H9 (cell line): ENCODE results near the gene DYRK2. TPM values are rescaled to one million over a fixed set of nuclear protein-coding genes. Genes with fewer than 3 reads are reported as not detected.

ENCODE experiments used
- DNase-seq: peaks from one replicate; pipeline ENCODE4 v3.0.0-alpha.2; 2017
- H2AFZ ChIP-seq: one replicate; pipeline ENCODE4 v1.6.1; 2013; ENCODE audit warnings: mild to moderate bottlenecking, low read length, control low read depth, moderate library complexity
- H2AK5ac ChIP-seq: 2 replicates; pipeline ENCODE4 v1.6.1; 2013; ENCODE audit warnings: low read length, control low read depth, mixed read lengths; ENCODE audit not compliant: insufficient read length
- H2BK120ac ChIP-seq: one replicate; pipeline ENCODE4 v1.6.1; 2013; ENCODE audit warnings: low read depth, mild to moderate bottlenecking, low read length, control low read depth, inconsistent platforms; ENCODE audit not compliant: poor library complexity, severe bottlenecking
- H2BK12ac ChIP-seq: 2 replicates; pipeline ENCODE4 v1.6.1; 2013; ENCODE audit warnings: low read length, control low read depth, mixed read lengths, low read depth; ENCODE audit not compliant: insufficient read length
- H2BK15ac ChIP-seq: 2 replicates; pipeline ENCODE4 v1.6.1; 2013; ENCODE audit warnings: low read depth, low read length, control low read depth
- H2BK20ac ChIP-seq: one replicate; pipeline ENCODE4 v1.6.1; 2013; ENCODE audit warnings: low read depth, mild to moderate bottlenecking, low read length, control low read depth, inconsistent platforms; ENCODE audit not compliant: poor library complexity, severe bottlenecking
- H2BK5ac ChIP-seq: 2 replicates; pipeline ENCODE4 v1.6.1; 2013; ENCODE audit warnings: low read length, control low read depth, mixed read lengths; ENCODE audit not compliant: insufficient read length
- H3K14ac ChIP-seq: 2 replicates; pipeline ENCODE4 v1.6.1; 2013; ENCODE audit warnings: low read length, control low read depth; ENCODE audit not compliant: insufficient read depth
- H3K18ac ChIP-seq: 2 replicates; pipeline ENCODE4 v1.6.1; 2013; ENCODE audit warnings: low read depth, mild to moderate bottlenecking, mixed read lengths, low read length, control low read depth; ENCODE audit not compliant: insufficient read length
- H3K23ac ChIP-seq: 2 replicates; pipeline ENCODE4 v1.6.1; 2013; ENCODE audit warnings: low read length, control low read depth, mixed read lengths, low read depth; ENCODE audit not compliant: insufficient read length
- H3K23me2 ChIP-seq: 2 replicates; pipeline ENCODE4 v1.6.1; 2013; ENCODE audit warnings: low read depth, mild to moderate bottlenecking, mixed read lengths, low read length, control low read depth; ENCODE audit not compliant: insufficient read length, poor library complexity, severe bottlenecking
- H3K27ac ChIP-seq: 2 replicates; pipeline ENCODE4 v1.5.1; 2013; ENCODE audit warnings: low read length, control low read depth, mixed read lengths, low read depth; ENCODE audit not compliant: insufficient read length
- H3K27me3 ChIP-seq: 2 replicates; pipeline ENCODE4 v1.6.1; 2013; ENCODE audit warnings: low read length, control low read depth, inconsistent platforms; ENCODE audit not compliant: insufficient read depth
- H3K4ac ChIP-seq: 2 replicates; pipeline ENCODE4 v1.6.1; 2013; ENCODE audit warnings: low read depth, mild to moderate bottlenecking, control low read depth, inconsistent platforms, low read length, moderate library complexity
- H3K4me1 ChIP-seq: 2 replicates; pipeline ENCODE4 v1.6.1; 2013; ENCODE audit warnings: low read length, control low read depth, inconsistent platforms; ENCODE audit not compliant: insufficient read depth
- H3K4me2 ChIP-seq: 2 replicates; pipeline ENCODE4 v1.6.1; 2013; ENCODE audit warnings: low read length, control low read depth, mixed read lengths; ENCODE audit not compliant: insufficient read length, insufficient read depth
- H3K56ac ChIP-seq: 2 replicates; pipeline ENCODE4 v1.6.1; 2013; ENCODE audit warnings: low read depth, mild to moderate bottlenecking, mixed read lengths, low read length, control low read depth; ENCODE audit not compliant: insufficient read length
- H3K79me1 ChIP-seq: 2 replicates; pipeline ENCODE4 v1.6.1; 2013; ENCODE audit warnings: low read depth, mild to moderate bottlenecking, moderate library complexity, low read length, control low read depth, inconsistent platforms; ENCODE audit not compliant: insufficient read depth, poor library complexity, severe bottlenecking
- H3K79me2 ChIP-seq: 2 replicates; pipeline ENCODE4 v1.6.1; 2013; ENCODE audit warnings: low read length, control low read depth, inconsistent platforms; ENCODE audit not compliant: insufficient read depth
- H3K9ac ChIP-seq: 2 replicates; pipeline ENCODE4 v1.6.1; 2013; ENCODE audit warnings: low read length, control low read depth, mixed read lengths; ENCODE audit not compliant: insufficient read length; ENCODE audit errors: extremely low read depth
- H3K9me3 ChIP-seq: one replicate; pipeline ENCODE4 v1.6.1; 2013; ENCODE audit warnings: low read depth, low read length, inconsistent platforms; ENCODE audit not compliant: control insufficient read depth
- H3T11ph ChIP-seq: one replicate; pipeline ENCODE4 v1.6.1; 2013; ENCODE audit warnings: mild to moderate bottlenecking, low read length, control low read depth, inconsistent platforms
- H4K20me1 ChIP-seq: one replicate; pipeline ENCODE4 v1.6.1; 2013; ENCODE audit not compliant: control insufficient read depth, insufficient read length, insufficient read depth
- H4K5ac ChIP-seq: 2 replicates; pipeline ENCODE4 v1.6.1; 2013; ENCODE audit warnings: low read depth, mild to moderate bottlenecking, mixed read lengths, low read length, control low read depth; ENCODE audit not compliant: insufficient read length
- H4K8ac ChIP-seq: replicated peaks from 2 replicates; pipeline ENCODE4 v1.6.1; 2013; ENCODE audit warnings: low read length, control low read depth, mixed read lengths, low read depth; ENCODE audit not compliant: insufficient read length
- H4K91ac ChIP-seq: 2 replicates; pipeline ENCODE4 v1.6.1; 2013; ENCODE audit warnings: low read depth, mild to moderate bottlenecking, moderate library complexity, mixed read lengths, low read length, control low read depth; ENCODE audit not compliant: insufficient read length
- H3K27ac Mint-ChIP-seq, 3 experiments: 2 replicates in 2 of 3; 3 replicates in 1 of 3; pipeline ENCODE4 v1.8.0; 2020 to 2021; ENCODE audit warnings: mixed read lengths in 3 of 3, mild to moderate bottlenecking in 1 of 3, moderate library complexity in 1 of 3
- H3K27me3 Mint-ChIP-seq: 2 replicates; pipeline ENCODE4 v1.8.0; 2021; ENCODE audit warnings: low read depth, mild to moderate bottlenecking, moderate library complexity, mixed read lengths
- H3K36me3 Mint-ChIP-seq, 3 experiments: 2 replicates in 2 of 3; 3 replicates in 1 of 3; pipeline ENCODE4 v1.8.0; 2020 to 2021; ENCODE audit warnings: low read depth in 3 of 3, mixed read lengths in 3 of 3; ENCODE audit not compliant: insufficient read depth in 1 of 3
- H3K4me1 Mint-ChIP-seq, 2 experiments: 2 replicates each; pipeline ENCODE4 v1.8.0; 2020; ENCODE audit warnings: mixed read lengths in 2 of 2
- H3K4me3 Mint-ChIP-seq, 2 experiments: 2 replicates in 1 of 2; 3 replicates in 1 of 2; pipeline ENCODE4 v1.8.0; 2020 to 2021; ENCODE audit warnings: mild to moderate bottlenecking in 2 of 2, mixed read lengths in 2 of 2, moderate library complexity in 1 of 2
- H3K9me3 Mint-ChIP-seq, 2 experiments: 2 replicates in 1 of 2; 3 replicates in 1 of 2; pipeline ENCODE4 v1.8.0; 2020; ENCODE audit warnings: mild to moderate bottlenecking in 2 of 2, mixed read lengths in 2 of 2, moderate library complexity in 1 of 2
- CTCF ChIP-seq: fragments of 200-600 bp; sonication (generic); conservative IDR thresholded peaks from 3 replicates; pipeline ENCODE4 v1.8.0; 2021; ENCODE audit warnings: antibody characterized with exemption, mild to moderate bottlenecking
- WGBS: extraction: QIAGEN DNeasy Blood & Tissue Kit; methylation state at CpG from one replicate; pipeline ENCODE4 v1.1.7; 2013; ENCODE audit warnings: missing lambda C conversion rate, low lambda C conversion rate, mixed read lengths; ENCODE audit not compliant: insufficient read length; ENCODE audit errors: extremely low coverage; 5-methylcytosine and 5-hydroxymethylcytosine counted together
- total RNA-seq: library from RNA; stranded (reverse); gene quantifications from 2 replicates; pipeline ENCODE4 v1.2.1, GENCODE V29; 2021

The DYRK2 gene
- total RNA-seq, 1 experiment from 2014 or later: 40.6 TPM

- Histone ChIP-seq H3K18ac (no peak overlapping the region), H3K4me1 (peaks cover 3% of the 10 kb centered on the region; the same call in 1 of the 2 replicates), H2BK5ac (no peak overlapping the region), H3K4ac (no peak overlapping the region), H4K20me1 (no peaks in the 10 kb centered on the region), H3K23ac (no peak overlapping the region), H2BK120ac (no peak overlapping the region), H3K79me2 (no peaks in the 10 kb centered on the region), H3K14ac (no peak overlapping the region), H3K79me1 (no peaks in the 10 kb centered on the region), H2BK15ac (no peak overlapping the region), H3K4me2 (no peak overlapping the region), H4K91ac (no peak overlapping the region), H3K9ac (no peak overlapping the region), H3K27me3 (no peaks in the 10 kb centered on the region), H3K9me3 (no peaks in the 10 kb centered on the region), H2BK12ac (no peak overlapping the region), H3K23me2 (no peaks in the 10 kb centered on the region), H4K8ac (no peak overlapping the region), H3K56ac (no peak overlapping the region), H2AFZ (no peak overlapping the region), H3K27ac (no peak overlapping the region), H4K5ac (no peak overlapping the region), H2BK20ac (no peak overlapping the region), H3T11ph (no peak overlapping the region), H2AK5ac (no peak overlapping the region)
- Mint-ChIP-seq H3K27me3 (no peaks in the 10 kb centered on the region; the same call in 1 of the 2 replicates), H3K36me3 (peaks cover 0 to 2% (median 0%) of the 10 kb centered on the region in 3 experiments; a peak in 1 of 7 replicates), H3K4me1 (peaks cover 9 to 14% of the 10 kb centered on the region in 2 experiments), H3K4me3 (no peak overlapping the region), H3K9me3 (no peaks in the 10 kb centered on the region; a peak in 1 of 5 replicates), H3K27ac (no peak overlapping the region)
- whole genome bisulfite sequencing: no CpG with 5 or more reads among the region's 1 CpG
- no peak for DNase-seq
- TF ChIP-seq CTCF: no peak
These were observed 23.5 kb upstream of the DYRK2 start for GRCh38 chr12:67625004-67625403.
